Amniotic epithelial cell (primary cell): ENCODE measurements around the gene VASN.
A peak's percentile ranks its signal among the peaks of the same experiment; 100 is the strongest.
"Not testable (repeated sequence)": the region's sequence is repeated elsewhere in the genome, so short reads cannot be mapped to it uniquely, and the experiment has no call there.

Experiments used
- DNase-seq: peaks from one replicate; pipeline ENCODE4 v3.0.0-alpha.2; 2010; ENCODE audit warnings: low read depth

The VASN gene

DNA sequence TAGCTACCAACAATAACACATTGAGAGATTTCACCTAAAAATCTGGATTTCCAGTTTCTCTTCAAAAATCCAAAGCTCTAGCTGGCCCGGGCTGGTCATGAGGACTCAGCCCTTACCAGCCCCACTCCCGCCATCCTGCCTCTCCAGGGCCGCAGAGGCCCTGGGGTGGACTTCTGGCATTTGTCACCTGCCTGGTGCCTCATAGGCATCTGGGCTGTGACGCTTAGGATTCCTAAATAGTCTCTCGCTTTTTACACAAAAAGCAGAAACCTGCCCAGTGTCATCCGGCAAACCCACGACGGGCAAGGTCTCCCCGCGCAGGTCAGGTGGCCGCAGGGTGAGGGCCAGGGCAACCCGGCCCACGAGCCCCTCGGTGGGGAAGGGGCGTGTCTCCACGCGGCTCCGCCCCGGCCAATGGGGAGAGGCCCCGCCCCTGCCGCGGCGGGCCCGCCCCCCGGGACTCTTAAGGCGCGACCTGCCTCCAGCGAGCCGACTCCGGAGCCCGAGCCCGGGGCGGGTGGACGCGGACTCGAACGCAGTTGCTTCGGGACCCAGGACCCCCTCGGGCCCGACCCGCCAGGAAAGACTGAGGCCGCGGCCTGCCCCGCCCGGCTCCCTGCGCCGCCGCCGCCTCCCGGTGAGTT lies at the start of gene VASN:
Gene VASN, plus strand, starts transcription at position 492 of the 644 bp plus-strand sequence. CDS start 9,030 bp downstream, outside the sequence.
- DNase-seq: peak; percentile 66

DNA sequence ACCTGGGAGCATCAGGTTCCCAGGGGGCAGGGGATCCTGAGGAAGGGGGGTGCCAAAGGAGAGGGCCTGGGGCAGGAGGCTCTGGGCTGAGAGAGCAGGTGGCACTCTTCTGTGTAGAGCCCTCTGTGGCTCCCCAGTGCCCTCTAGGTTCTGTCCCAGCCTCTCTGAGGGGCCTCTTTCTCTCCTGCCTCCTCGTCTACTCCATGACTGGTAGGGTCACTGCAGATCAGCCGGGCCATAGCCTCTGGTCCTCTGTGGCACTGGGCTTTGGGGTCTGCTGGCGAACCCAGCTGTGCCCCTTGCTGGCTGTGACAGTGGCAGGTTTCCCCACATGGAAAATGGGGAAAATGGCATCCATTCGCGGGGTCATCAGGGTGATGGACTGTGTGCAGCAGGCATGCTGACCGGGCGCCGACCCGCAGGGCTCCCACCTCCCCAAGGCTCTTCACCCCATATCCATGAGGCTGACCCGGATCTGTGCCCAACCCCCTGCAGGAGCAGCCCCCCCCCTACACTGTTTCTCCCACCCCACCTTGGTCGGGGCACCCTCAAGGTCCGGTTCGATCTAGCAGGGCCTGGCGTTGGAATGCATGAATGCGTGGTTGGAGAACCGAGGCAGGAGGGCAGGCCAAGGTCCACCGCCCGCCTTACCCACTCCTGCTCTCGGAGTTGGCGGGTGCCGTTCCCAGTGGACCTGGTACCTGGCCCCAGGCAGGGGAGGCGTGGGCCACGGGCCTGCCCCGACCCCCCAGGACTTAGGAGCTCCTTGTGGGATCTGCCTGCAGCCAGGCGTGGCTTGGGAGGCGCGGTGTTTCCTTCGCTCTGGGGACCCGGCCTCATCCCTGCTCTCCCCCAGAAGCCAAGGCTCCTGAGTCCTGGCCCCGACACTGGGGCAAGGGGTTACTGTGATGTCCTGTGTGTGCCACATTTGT lies 49.3 kb upstream of the VASN start:
- DNase-seq: no peak

DNA sequence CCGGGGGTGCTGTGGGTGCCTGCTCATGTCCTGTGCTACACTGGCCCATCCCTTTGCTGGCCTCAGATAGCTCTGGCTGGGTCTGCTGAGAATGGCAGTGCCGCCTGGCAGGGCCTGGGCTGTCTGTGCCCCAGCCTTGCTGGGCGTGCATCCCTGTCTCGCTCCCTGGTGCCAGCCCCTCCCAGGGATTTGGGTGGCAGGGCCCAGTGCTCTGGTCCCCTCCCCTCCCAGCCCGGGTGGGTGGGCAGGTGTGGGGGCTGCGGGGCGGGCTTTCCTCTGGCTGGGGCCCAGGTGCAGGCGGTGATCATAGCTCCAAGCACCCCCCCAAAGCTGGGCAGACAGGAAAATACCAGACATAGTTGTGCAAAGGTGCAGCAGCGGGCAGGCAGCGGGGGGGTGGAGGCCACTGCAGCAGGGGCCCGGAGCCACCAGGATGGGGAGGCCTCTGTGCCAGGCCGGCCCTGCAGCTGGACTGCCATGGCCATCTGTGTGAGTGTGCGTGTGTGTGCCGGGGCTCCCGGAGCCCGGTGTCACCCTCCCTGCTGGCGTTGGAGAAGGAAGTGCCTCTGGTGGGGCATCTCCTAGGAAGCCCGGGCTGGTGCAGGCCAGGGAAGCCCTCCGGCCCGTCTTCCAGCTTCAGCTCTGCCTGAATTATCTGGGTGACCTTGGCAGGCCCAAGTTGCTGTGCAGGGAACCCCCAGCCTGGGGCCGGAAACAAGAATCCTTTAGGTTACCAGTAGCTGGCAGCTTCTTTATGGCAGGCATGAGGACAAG lies 48.4 kb upstream of the VASN start:
- DNase-seq: no peak

DNA sequence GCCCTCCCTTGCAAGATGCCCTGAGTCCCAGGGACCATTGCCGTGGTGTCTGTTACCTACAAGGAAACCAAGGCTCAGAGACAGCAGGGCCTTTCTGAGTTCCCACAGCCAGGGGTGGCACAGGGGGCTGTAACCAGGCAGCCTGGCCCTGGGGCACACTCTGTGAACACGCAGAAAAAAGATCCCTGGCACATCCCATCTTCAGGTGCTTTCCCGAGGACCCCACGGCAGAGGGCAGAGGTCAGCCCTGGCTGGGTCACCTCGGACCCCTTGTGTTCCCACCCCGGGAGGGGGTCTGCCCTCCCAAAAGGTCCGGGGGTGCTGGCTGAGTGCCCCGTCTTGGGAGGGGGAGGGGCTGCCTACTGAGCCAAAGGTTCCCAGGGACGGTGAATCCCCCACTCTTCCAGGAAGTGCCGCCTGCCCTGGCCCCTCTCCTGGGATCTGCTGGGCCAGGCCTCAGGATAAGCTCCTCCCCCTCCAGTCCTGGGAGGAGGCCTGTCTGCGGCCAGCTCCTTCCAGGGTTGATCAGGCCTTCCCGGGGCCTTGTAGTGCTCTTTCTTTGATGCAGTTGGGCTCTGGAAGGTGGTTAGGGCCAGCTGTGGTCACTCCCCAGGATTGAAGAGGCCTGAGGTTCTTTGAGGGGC lies 47.7 kb upstream of the VASN start:
- DNase-seq: peak; percentile 65

DNA sequence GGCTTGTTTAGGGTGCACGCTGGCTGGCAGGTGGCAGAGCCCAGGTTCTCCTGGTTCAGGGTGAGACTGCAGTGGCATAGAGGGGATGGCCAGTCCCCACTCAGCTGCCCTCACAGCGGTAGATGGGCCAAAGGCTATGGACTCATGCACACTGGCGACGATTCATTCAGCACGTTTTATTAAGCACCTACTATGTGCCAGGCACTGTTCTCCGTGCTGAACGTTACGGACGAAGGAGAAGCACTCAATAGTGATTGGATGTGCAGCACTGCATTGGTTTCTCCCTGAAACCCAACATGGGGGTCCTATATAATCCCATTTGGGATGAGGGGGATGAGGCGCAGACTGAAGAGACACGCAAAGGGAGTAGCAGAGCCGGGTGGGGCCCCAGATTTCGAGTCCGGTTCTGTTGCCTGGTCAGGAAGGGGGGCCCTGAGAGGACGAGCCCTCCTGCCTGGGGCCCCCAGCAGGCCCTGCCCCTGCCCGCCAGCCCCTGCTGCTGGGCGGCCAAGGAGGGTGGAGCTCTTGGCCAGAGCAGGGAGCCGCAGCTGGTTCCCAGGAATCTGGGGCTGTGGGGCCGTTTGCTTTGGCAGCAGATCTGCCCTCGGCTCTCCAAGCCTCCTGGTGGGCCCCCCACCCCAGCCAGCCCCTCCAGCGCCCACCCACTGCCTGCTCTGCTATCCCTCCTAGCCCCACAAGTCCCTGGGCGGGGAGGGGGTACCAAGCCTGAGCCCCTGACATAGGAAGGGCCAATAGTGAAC lies 47.0 kb upstream of the VASN start:
- no peak for DNase-seq

DNA sequence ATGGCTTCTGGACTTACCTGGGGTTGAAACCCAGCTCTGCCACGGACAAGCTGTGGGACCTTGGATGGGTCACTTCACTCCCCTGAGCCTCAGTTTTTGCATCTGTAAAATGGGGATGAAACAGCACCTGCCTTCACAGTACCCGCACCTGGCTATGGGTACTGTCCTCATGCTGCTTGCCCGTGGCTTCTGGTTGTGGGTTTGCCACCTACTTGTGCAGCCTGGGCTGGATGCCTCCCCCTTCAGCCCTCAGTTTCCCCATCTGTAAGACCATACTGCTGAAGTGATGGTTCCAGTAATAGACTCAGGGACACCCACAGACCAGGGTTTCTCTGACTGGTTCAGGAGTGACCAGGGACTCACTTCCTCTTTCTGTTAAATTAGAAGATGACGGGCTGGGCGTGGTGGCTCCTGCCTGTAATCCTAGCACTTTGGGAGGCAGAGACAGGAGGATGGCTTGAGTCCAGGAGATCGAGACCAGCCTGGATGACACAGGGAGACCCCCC lies 46.3 kb upstream of the VASN start:
- DNase-seq: no peak

DNA sequence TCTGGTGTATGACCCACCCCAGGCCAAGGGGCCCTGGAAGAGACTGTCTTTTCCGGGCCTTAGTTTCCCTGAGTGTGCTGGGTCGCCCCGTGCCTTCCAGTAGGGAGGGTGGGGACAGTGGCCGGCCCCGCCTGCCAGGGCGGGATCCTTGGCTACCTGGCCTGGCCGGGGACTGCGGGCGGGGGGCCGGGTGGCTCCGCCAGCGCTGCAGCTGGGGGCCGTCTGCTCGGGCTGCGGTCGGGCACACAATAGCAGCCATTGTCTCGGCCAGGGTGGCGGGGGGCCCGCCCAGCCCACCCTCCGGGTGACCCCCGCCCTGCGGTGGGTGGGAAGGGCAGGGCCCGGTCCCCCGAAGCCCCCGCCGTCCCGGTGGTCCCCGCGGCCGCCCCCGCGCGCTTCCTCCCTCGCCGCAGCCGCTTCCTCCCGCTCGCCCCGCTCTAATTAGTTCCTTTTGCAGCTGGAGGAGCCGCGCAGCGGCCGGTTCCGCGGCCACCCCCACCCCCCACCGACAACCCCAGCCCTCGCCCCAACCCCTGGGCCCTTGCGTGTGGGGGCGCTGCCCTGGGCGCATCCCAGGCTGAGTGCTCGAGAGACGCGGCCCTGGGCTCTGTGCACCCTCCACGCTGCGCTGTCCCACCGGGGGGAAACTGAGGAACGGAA lies 44.1 kb upstream of the VASN start:
- no peak for DNase-seq

DNA sequence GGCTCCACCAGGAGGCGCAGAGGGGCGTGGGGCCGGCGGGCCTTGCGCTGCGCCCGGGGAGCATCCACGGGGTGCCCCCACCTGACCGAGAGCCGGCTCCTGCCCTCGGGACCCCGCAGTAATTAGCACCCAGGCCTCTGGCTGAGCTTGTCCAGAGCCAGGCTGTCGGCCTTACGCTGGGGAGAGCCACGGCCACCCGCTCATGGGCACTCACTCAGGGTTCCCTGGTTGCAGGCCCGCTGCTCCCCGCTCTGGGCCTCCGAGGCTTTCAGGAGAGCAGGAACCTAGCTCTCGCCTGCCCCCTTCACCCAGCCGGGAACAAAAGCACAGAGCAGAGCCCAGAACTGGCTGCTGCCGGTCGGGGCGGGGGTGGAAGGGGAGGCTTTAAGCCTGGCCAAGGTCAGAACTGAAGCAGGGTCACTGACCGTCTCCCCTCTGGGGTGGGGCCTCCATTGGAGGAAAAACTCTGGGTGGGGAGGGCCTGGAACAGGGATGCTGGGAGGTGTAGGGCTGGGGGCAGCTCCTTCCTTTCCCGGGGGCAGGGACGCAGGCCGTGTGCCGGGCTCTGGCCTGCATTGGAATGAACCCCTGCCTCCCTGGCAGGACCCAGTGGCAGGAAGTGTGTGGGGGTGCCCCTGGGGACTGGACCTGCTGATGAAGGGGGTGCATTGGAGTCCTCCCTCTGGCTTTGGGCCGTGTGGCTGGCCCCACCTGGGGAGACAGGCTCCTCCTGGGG lies 43.4 kb upstream of the VASN start:
- peak; percentile 76 for DNase-seq

DNA sequence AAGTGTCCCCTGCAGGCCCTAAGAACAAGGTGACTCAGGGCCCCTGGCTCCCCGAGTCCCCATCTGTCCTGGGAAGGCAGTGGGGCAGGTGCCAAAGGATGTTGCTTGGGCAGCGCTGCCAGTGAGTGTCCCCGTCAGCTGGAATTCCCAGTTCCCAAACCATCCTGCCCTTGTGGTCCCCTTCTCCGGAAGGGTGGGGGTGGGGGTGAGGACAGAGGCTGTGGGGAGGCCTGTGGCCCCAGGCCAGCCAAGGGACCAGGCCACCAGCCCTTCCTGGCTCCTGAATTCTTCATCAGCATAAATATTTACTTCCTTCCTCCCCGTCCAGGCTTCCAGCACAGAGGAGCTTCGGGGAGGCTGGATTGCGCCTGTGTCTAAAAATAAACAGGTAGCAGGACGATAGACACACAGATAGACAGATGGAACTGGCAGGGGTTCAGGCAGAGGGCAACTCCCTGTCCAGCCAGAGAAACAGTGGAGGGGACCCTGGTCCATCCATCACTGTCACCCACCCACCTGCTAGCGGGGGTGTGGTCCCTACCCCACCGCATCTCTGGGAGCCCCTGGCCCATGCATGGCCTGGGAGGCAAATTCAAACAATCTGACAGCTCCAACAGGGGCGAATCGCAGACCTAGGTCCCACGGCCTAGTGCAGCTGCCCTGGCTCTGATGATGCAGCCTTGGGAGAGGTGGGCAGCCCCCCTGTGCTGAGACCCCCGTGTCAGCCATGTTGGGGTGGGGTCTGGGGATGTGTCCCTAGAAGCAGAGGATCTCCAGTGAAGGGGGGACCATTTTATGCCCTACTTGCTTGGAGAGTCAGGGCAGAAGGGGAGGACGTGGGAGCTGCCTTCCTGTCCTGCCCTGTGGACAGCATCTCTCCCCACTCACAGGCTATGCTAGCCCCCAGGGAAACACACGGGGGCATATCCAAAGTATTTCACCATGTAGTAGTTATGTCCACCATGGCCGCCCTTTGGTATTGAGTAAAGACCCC lies 42.6 kb upstream of the VASN start:
- DNase-seq: no peak

DNA sequence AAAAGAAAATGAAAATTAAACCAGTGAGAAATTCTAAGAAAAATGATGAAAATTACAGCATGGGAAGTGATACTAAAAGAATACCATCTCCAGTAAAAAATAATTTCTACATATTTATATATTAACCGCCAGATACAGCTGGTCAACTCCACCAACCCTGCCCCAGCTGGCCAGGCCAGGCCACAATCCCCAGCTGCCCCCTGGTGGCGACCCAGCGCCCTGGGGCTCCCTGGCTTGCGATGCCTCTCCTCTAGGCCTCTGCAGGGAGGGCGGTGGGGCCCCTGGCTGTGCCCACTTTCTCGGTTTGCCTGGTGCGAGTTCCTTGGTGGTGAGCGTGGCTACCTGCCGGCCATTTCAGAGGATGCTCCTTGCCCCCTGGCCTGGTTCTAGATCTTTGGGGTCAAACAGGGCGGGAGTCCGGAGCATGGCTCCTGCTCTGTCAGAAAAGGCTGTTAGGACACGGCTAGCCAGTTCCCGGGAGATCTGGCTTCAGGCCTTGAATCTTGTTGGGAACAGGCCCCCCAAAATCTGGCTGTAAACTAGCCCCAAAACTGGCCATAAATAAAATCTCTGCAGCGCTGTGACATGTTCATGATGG lies 41.3 kb upstream of the VASN start:
- peak; percentile 54 for DNase-seq

DNA sequence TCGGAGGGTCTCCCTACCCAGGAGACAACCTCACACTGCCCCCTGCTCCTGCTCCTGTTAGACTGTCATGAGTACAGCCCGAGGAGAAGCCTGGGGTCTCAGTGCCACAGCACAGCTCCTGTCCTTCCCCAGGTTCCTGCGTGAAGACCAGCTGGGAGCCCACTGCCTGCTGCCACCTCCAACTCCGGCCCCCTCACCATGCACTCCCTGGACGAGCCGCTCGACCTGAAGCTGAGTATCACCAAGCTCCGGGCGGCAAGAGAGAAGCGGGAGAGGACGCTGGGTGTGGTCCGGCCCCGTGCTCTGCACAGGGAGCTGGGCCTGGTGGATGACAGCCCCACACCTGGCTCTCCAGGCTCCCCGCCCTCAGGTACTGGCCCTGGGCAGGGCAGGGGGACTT lies 39.6 kb upstream of the VASN start:
- no peak for DNase-seq

DNA sequence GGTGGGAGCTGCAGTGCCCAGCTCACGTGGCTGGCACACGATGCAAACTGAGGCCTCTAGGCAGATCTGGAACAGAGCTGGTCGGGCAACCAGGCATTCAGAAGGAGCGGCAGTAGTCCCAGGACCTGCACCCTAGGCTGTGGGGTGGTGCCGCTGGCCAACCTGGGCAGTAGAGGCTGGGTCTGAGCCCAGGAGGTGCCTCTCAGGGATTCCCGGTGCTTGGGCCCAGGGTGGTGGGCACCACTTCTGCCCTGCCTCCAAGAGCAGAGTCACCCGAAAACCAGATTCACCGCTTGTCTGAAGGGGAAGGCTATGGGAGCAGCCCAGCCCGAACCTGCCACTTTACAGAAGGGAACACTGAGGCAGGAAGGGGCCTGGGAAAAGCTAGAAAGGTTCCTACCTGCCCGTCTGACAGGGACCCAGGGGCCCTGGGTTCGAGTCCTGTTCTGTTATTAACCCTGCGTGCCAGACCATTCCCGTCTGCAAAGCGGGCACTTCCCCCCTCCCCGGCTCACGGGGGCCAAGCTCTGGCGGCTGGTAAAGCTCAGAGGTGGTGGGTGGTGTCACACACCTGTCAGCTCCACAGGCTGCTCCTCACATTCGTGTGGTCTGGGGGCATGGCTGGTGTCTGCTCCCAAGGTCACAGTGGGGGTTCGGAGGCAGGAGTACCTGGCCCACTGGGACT lies 38.9 kb upstream of the VASN start:
- DNase-seq: no peak

DNA sequence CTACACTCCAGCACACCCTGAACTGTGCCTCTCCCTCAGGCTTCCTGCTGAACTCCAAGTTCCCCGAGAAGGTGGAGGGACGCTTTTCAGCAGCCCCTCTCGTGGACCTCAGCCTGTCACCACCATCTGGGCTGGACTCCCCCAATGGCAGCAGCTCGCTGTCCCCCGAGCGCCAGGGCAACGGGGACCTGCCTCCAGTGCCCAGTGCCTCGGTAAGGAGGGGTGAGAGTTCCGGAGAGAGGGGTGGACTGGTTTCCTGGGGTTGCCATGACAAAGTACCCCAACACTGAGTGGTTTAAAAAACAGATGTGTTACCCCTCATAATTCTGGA lies 38.4 kb upstream of the VASN start:
- no peak for DNase-seq

DNA sequence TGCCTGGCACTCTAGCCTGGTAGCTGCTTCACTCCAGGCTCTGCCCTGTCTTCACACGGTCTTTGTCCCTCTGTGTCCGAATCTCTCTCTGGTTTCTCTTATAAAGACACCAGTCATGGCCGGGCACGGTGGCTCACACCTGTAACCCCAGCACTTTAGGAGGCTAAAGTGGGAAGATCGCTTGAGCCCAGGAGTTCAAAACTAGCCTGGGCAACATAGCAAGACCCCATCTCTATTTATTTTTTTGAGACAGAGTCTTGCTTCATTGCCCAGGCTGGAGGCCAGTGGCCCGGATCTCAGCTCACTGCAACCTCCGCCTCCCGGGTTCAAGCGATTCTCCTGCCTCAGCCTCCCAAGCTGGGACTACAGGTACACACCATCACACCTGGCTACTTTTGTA lies 37.9 kb upstream of the VASN start:
- not testable (repeated sequence) for DNase-seq

DNA sequence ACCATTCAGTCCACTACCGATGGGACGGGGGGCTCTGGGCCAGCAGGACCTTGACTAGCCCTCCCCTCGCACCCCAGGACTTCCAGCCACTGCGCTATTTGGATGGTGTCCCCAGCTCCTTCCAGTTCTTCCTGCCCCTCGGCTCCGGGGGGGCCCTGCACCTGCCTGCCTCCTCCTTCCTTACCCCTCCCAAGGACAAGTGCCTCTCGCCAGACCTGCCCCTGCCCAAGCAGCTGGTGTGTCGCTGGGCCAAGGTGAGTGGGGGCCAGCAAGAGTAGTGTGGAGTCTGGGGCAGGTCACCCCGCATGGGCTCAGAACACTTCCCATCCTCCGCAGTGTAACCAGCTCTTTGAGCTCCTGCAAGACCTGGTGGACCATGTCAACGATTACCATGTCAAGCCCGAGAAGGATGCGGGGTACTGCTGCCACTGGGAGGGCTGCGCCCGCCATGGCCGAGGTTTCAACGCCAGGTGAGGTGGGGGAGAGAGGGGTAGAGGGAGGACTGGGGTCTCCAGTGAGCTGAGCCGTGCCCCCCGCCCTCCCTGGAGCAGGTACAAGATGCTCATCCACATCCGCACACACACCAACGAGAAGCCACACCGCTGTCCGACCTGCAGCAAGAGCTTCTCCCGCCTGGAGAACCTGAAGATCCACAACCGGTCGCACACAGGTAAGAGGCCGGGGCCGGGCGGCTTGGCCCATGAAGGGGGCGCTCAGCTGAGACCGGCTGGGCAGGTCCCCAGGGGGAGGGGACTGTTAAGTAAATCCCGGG lies 36.7 kb upstream of the VASN start:
- DNase-seq: no peak

DNA sequence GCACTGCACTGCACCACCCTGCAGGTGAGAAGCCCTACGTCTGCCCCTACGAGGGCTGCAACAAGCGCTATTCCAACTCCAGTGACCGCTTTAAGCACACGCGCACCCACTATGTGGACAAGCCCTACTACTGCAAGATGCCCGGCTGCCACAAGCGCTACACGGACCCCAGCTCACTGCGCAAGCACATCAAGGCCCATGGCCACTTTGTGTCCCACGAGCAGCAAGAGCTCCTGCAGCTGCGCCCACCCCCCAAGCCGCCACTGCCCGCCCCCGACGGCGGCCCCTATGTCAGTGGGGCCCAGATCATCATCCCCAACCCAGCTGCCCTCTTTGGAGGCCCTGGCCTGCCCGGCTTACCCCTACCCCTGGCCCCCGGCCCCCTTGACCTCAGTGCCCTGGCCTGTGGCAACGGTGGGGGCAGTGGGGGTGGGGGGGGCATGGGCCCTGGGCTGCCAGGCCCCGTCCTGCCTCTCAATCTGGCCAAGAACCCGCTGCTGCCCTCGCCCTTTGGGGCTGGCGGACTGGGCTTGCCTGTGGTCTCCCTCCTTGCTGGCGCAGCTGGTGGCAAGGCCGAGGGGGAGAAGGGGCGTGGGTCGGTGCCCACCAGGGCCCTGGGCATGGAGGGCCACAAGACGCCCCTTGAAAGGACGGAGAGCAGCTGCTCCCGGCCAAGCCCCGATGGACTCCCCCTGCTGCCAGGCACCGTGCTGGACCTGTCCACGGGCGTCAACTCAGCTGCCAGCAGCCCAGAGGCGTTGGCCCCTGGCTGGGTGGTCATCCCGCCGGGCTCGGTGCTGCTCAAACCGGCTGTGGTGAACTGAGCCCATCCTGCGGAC lies 34.7 kb upstream of the VASN start:
- DNase-seq: no peak
